ENCODE data around the gene COX7A1.
"Not testable (repeated sequence)": the region's sequence is repeated elsewhere in the genome, so short reads cannot be mapped to it uniquely, and the experiment has no call there.

The COX7A1 gene

GRCh38 chr19:36152352-36153091 lies at the start of gene COX7A1:
Gene COX7A1 (minus strand): TSS chr19:36152447. CDS start chr19:36152407, 40 bp downstream.
- peak; percentile 67 for DNase-seq (ENCODE audit: low read depth)

- DNase-seq (ENCODE audit: low read depth): no peak
Observed at GRCh38 chr19:36201684-36202083, 49.4 kb upstream of the COX7A1 start.

GRCh38 chr19:36198119-36198518 lies 45.9 kb upstream of the COX7A1 start:
- no peak for DNase-seq (ENCODE audit: low read depth)

GRCh38 chr19:36196249-36196648 lies 44.0 kb upstream of the COX7A1 start:
- peak; percentile 37 for DNase-seq (ENCODE audit: low read depth)

- DNase-seq (ENCODE audit: low read depth): not testable (repeated sequence)
Observed at GRCh38 chr19:36186722-36187121, 34.5 kb upstream of the COX7A1 start.

GRCh38 chr19:36183245-36183628 lies 31.0 kb upstream of the COX7A1 start:
- no peak for DNase-seq (ENCODE audit: low read depth)

- peak; percentile 36 for DNase-seq (ENCODE audit: low read depth)
Observed at GRCh38 chr19:36182612-36183244, 30.5 kb upstream of the COX7A1 start.

- not testable (repeated sequence) for DNase-seq (ENCODE audit: low read depth)
Observed at GRCh38 chr19:36179077-36179476, 26.8 kb upstream of the COX7A1 start.

GRCh38 chr19:36173846-36174245 lies 21.6 kb upstream of the COX7A1 start:
- not testable (repeated sequence) for DNase-seq (ENCODE audit: low read depth)

GRCh38 chr19:36172852-36173251 lies 20.6 kb upstream of the COX7A1 start:
- no peak for DNase-seq (ENCODE audit: low read depth)

- DNase-seq (ENCODE audit: low read depth): no peak
Observed at GRCh38 chr19:36169084-36169760, 17.0 kb upstream of the COX7A1 start.

- no peak for DNase-seq (ENCODE audit: low read depth)
Observed at GRCh38 chr19:36163813-36164212, 11.6 kb upstream of the COX7A1 start.

- no peak for DNase-seq (ENCODE audit: low read depth)
Observed at GRCh38 chr19:36160821-36161596, 8.8 kb upstream of the COX7A1 start.

- no peak for DNase-seq (ENCODE audit: low read depth)
Observed at GRCh38 chr19:36153126-36153525, 879 bp upstream of the COX7A1 start.

GRCh38 chr19:36152019-36152351 lies 262 bp downstream of the COX7A1 start:
- peak; percentile 9 for DNase-seq (ENCODE audit: low read depth)

- peak; percentile 37 for DNase-seq (ENCODE audit: low read depth)
Observed at GRCh38 chr19:36151144-36152018, 866 bp downstream of the COX7A1 start.

GRCh38 chr19:36150586-36150985 lies 1.7 kb downstream of the COX7A1 start:
- no peak for DNase-seq (ENCODE audit: low read depth)

GRCh38 chr19:36149673-36150406 lies 2.4 kb downstream of the COX7A1 start:
- DNase-seq (ENCODE audit: low read depth): no peak

GRCh38 chr19:36144624-36145023 lies 7.6 kb downstream of the COX7A1 start:
- no peak for DNase-seq (ENCODE audit: low read depth)

- no peak for DNase-seq (ENCODE audit: low read depth)
Observed at GRCh38 chr19:36142496-36142895, 9.8 kb downstream of the COX7A1 start.

- DNase-seq (ENCODE audit: low read depth): no peak
Observed at GRCh38 chr19:36142046-36142445, 10.2 kb downstream of the COX7A1 start.
